ENCODE measurements around the gene MRTFA.

- TF ChIP-seq POLR2A (IDR thresholded peaks at IDR 0.05; ENCODE audit: low read depth, low read length) (no peak), TAF1 (IDR thresholded peaks at IDR 0.05; ENCODE audit: borderline replicate concordance, low read depth, low read length) (no peak)
Observed at GRCh38 chr22:40433416-40434090, 203.0 kb downstream of the MRTFA start.
